ENCODE data around the gene CCDC77. TPM values are rescaled to one million over a fixed set of nuclear protein-coding genes. Genes with fewer than 3 reads are reported as not detected.

The CCDC77 gene
- total RNA-seq, 1 donor from 2014 or later: 6.9 TPM

- DNase-seq (ENCODE audit: low read depth in 2 of 2): peak in 1 of 2 donors; percentile 6
Observed at GRCh38 chr12:480831-481816, 79.7 kb downstream of the CCDC77 start.

DNA sequence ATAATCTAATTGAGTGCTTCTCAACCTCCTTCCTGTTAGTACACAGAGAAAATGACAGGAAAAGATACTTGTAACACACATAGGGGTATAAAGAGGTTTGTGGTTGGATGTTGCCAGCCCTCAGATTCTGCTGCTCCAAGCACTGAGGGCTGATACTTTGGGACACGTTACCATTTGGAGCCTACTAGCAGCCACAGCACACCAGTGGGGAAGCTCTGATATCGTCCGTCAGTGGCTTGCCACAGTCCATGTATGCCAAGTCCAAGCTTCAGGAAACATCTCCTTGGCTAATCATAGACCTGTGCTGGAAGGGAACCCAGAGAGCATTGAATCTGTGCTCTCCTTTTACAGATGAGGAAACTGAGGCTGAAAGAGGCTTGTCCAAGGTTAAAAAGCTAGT lies 80.6 kb downstream of the CCDC77 start:
- no peak for DNase-seq (ENCODE audit: low read depth in 2 of 2)

GRCh38 chr12:484096-484495 lies 82.7 kb downstream of the CCDC77 start:
- DNase-seq (ENCODE audit: low read depth in 2 of 2): no peak

DNA sequence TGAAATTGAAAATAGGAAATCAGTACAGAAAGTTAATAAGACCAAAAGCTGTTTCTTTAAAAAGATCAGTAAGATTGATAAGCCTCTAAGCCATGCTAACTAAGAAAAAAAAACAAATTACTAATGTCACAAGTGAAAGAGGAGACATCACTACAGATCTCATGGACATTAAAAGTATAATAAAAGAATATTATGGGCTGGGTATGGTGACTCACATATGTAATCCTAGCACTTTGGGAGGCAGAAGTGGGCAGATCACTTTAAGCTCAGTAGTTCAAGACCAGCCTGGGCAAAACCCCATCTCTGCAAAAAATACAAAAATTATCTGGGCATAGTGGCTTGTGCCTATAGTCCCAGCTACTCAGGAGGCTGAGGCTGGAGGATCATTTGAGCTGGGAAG lies 88.8 kb downstream of the CCDC77 start:
- DNase-seq (ENCODE audit: low read depth in 2 of 2): no peak

Other genes with a start within 250 kb of the CCDC77 start
- 0.13 TPM in 2 replicates for gene SLC6A12, start 187.5 kb upstream of the CCDC77 start, total RNA-seq
- 0.13 TPM in 1 of 2 replicates, not detected in the other for gene SLC6A13, start 138.8 kb upstream of the CCDC77 start, total RNA-seq
- gene KDM5A, start 12.3 kb upstream of the CCDC77 start, total RNA-seq: 46.6 and 59.9 TPM in 2 replicates
- under 0.01 TPM in 2 replicates for gene B4GALNT3, start 58.3 kb downstream of the CCDC77 start, total RNA-seq